ENCODE data around the gene PILRA. TPM values are rescaled to one million over a fixed set of nuclear protein-coding genes. Genes with fewer than 3 reads are reported as not detected.
"Not testable (repeated sequence)": the region's sequence is repeated elsewhere in the genome, so short reads cannot be mapped to it uniquely, and the experiment has no call there.

The PILRA gene
- total and polyA plus RNA-seq, 2 donors from 2014 or later = 15.4 to 18.8 TPM

GRCh38 chr7:100373870-100374598 is 747 bp downstream of the PILRA start:
- peak overlapping the region in 1 of 3 donors; percentile 28 for H3K4me3 ChIP-seq (ENCODE audit: low read length in 3 of 3)
- FAIRE-seq = not testable (repeated sequence)

GRCh38 chr7:100374601-100375000 is 1.3 kb downstream of the PILRA start:
- peak in 1 of 5 donors; percentile 43 for DNase-seq
- H3K27me3 ChIP-seq (ENCODE audit: control insufficient read depth, insufficient read depth, low read length) = no peaks in the 10 kb centered on the region
- no peak for TF ChIP-seq CTCF (IDR thresholded peaks at IDR 0.05; ENCODE audit: borderline replicate concordance, extremely low read depth, insufficient read depth)
- intact Hi-C loops (cut with DNase I) = no loop called here
- FAIRE-seq = no peak
- no peaks in the 10 kb centered on the region for H3K9me3 ChIP-seq (ENCODE audit: control insufficient read depth in 2 of 3, insufficient read depth in 1 of 3, low read length in 3 of 3)
- H3K9ac ChIP-seq (ENCODE audit: low read length in 3 of 3) = no peak overlapping the region
- no peaks in the 10 kb centered on the region for H3K36me3 ChIP-seq (ENCODE audit: control insufficient read depth in 2 of 3, insufficient read depth in 3 of 3, low read length in 3 of 3)
- H3K4me1 ChIP-seq (ENCODE audit: control insufficient read depth in 2 of 3, insufficient read depth in 2 of 3, low read depth in 1 of 3, low read length in 3 of 3) = peaks cover 0 to 3% (median 0%) of the 10 kb centered on the region in 3 donors
- H3K4me3 ChIP-seq (ENCODE audit: low read length in 3 of 3) = peak overlapping the region in 1 of 3 donors; percentile 28
- no peak overlapping the region for H3K27ac ChIP-seq (ENCODE audit: low read depth in 2 of 2, low read length in 2 of 2)

More at GRCh38 chr7:100373870-100374598, 747 bp downstream of the PILRA start:
- peak in 3 of 5 donors; percentile 43 to 56 (median 47) for DNase-seq
- H3K36me3 ChIP-seq (ENCODE audit: control insufficient read depth in 2 of 3, insufficient read depth in 3 of 3, low read length in 3 of 3); H3K9me3 ChIP-seq (ENCODE audit: control insufficient read depth in 2 of 3, insufficient read depth in 1 of 3, low read length in 3 of 3); H3K4me1 ChIP-seq (ENCODE audit: control insufficient read depth in 2 of 3, insufficient read depth in 2 of 3, low read depth in 1 of 3, low read length in 3 of 3); intact Hi-C loops (cut with DNase I); H3K27ac ChIP-seq (ENCODE audit: low read depth in 2 of 2, low read length in 2 of 2); H3K27me3 ChIP-seq (ENCODE audit: control insufficient read depth, insufficient read depth, low read length): not testable (repeated sequence)
- peak overlapping the region in 1 of 3 donors; percentile 3 for H3K9ac ChIP-seq (ENCODE audit: low read length in 3 of 3)
- peak; percentile 5 for TF ChIP-seq CTCF (IDR thresholded peaks at IDR 0.05; ENCODE audit: borderline replicate concordance, extremely low read depth, insufficient read depth)

- FAIRE-seq = no peak
- H3K9ac ChIP-seq (ENCODE audit: low read length in 3 of 3) = no peak overlapping the region
- no peaks in the 10 kb centered on the region for H3K27me3 ChIP-seq (ENCODE audit: control insufficient read depth, insufficient read depth, low read length)
- H3K36me3 ChIP-seq (ENCODE audit: control insufficient read depth in 2 of 3, insufficient read depth in 3 of 3, low read length in 3 of 3) = no peaks in the 10 kb centered on the region
- TF ChIP-seq CTCF (IDR thresholded peaks at IDR 0.05; ENCODE audit: borderline replicate concordance, extremely low read depth, insufficient read depth) = no peak
- no peak for DNase-seq
- no peak overlapping the region for H3K4me3 ChIP-seq (ENCODE audit: low read length in 3 of 3)
- H3K4me1 ChIP-seq (ENCODE audit: control insufficient read depth in 2 of 3, insufficient read depth in 2 of 3, low read depth in 1 of 3, low read length in 3 of 3) = peaks cover 0 to 3% (median 0%) of the 10 kb centered on the region in 3 donors
- intact Hi-C loops (cut with DNase I) = no loop called here
- H3K27ac ChIP-seq (ENCODE audit: low read depth in 2 of 2, low read length in 2 of 2) = no peak overlapping the region
- no peaks in the 10 kb centered on the region for H3K9me3 ChIP-seq (ENCODE audit: control insufficient read depth in 2 of 3, insufficient read depth in 1 of 3, low read length in 3 of 3)
Measured at GRCh38 chr7:100376066-100376465, 2.8 kb downstream of the PILRA start.
